Liver (tissue), 9 donors: ENCODE results near the gene PTPN23. TPM values are rescaled to one million over a fixed set of nuclear protein-coding genes. Genes with fewer than 3 reads are reported as not detected.

ENCODE experiments used
- DNase-seq: peaks from one replicate; pipeline ENCODE4 v3.0.0-alpha.2; 2017; ENCODE audit warnings: low spot score
- H3K27ac ChIP-seq, 2 donors: one replicate each; pipeline ENCODE4 v1.7.0; 2013; ENCODE audit warnings: inconsistent platforms in 2 of 2, low read length in 2 of 2, control low read depth in 1 of 2, low read depth in 1 of 2, mild to moderate bottlenecking in 1 of 2
- H3K27me3 ChIP-seq, 4 donors: one replicate each; pipeline versions ENCODE4 v1.6.1 to v1.7.0; 2013; ENCODE audit warnings: low read length in 3 of 4, inconsistent platforms in 1 of 4, mild to moderate bottlenecking in 1 of 4, moderate library complexity in 1 of 4; ENCODE audit not compliant: control insufficient read depth in 4 of 4, insufficient read depth in 4 of 4
- H3K36me3 ChIP-seq, 4 donors: one replicate each; pipeline versions ENCODE4 v1.6.1 to v1.7.0; 2013; ENCODE audit warnings: low read length in 3 of 4, mild to moderate bottlenecking in 3 of 4, low read depth in 1 of 4, moderate library complexity in 1 of 4; ENCODE audit not compliant: control insufficient read depth in 4 of 4, insufficient read depth in 3 of 4
- H3K4me1 ChIP-seq, 4 donors: one replicate each; pipeline versions ENCODE4 v1.6.1 to v1.7.0; 2013; ENCODE audit warnings: low read length in 3 of 4, mild to moderate bottlenecking in 3 of 4, moderate library complexity in 1 of 4; ENCODE audit not compliant: control insufficient read depth in 4 of 4, insufficient read depth in 4 of 4
- H3K4me3 ChIP-seq, 3 donors: one replicate each; pipeline versions ENCODE4 v1.6.1 to v1.7.0; 2013; ENCODE audit warnings: low read length in 3 of 3, control low read depth in 1 of 3, low read depth in 1 of 3, mild to moderate bottlenecking in 1 of 3
- H3K9ac ChIP-seq, 2 donors: one replicate each; pipeline ENCODE4 v1.7.0; 2013; ENCODE audit warnings: low read length in 2 of 2, mild to moderate bottlenecking in 2 of 2, moderate library complexity in 2 of 2, control low read depth in 1 of 2, low read depth in 1 of 2
- H3K9me3 ChIP-seq, 4 donors: one replicate each; pipeline versions ENCODE4 v1.6.1 to v1.7.0; 2013; ENCODE audit warnings: low read length in 3 of 4; ENCODE audit not compliant: control insufficient read depth in 4 of 4
- EGR1 ChIP-seq, 2 donors: IDR thresholded peaks; 2 replicates each; pipeline ENCODE4 v1.6.1; 2016 to 2018; ENCODE audit warnings: antibody characterized with exemption in 2 of 2, low read depth in 2 of 2
- FOXA2 ChIP-seq: IDR thresholded peaks from 2 replicates; pipeline ENCODE4 v1.6.1; 2016; ENCODE audit warnings: antibody characterized with exemption
- GABPA ChIP-seq, 2 donors: IDR thresholded peaks in 1 of 2; conservative IDR thresholded peaks in 1 of 2; 2 replicates each; pipeline ENCODE4 v1.6.1; 2016; ENCODE audit warnings: antibody characterized with exemption in 2 of 2, mild to moderate bottlenecking in 1 of 2, moderate library complexity in 1 of 2
- HNF4A ChIP-seq, 2 donors: conservative IDR thresholded peaks; 2 replicates each; pipeline ENCODE4 v1.6.1; 2016; ENCODE audit warnings: antibody characterized with exemption in 2 of 2, mild to moderate bottlenecking in 2 of 2
- HNF4G ChIP-seq: IDR thresholded peaks from 2 replicates; pipeline ENCODE4 v1.6.1; 2016; ENCODE audit warnings: antibody characterized with exemption
- JUND ChIP-seq, 2 donors: IDR thresholded peaks; 2 replicates each; pipeline ENCODE4 v1.6.1; 2016; ENCODE audit warnings: antibody characterized with exemption in 2 of 2
- NR2F2 ChIP-seq: IDR thresholded peaks from 2 replicates; pipeline ENCODE4 v1.6.1; 2016; ENCODE audit warnings: antibody characterized with exemption
- RAD21 ChIP-seq, 2 donors: IDR thresholded peaks; 2 replicates each; pipeline ENCODE4 v1.6.1; 2016; ENCODE audit warnings: antibody characterized with exemption in 2 of 2, mild to moderate bottlenecking in 2 of 2
- RXRA ChIP-seq, 2 donors: IDR thresholded peaks; 2 replicates each; pipeline ENCODE4 v1.6.1; 2017 to 2018; ENCODE audit warnings: antibody characterized with exemption in 2 of 2, mild to moderate bottlenecking in 1 of 2
- SP1 ChIP-seq: IDR thresholded peaks from 2 replicates; pipeline ENCODE4 v1.6.1; 2018; ENCODE audit warnings: antibody characterized with exemption, mild to moderate bottlenecking
- TAF1 ChIP-seq: conservative IDR thresholded peaks from 2 replicates; pipeline ENCODE4 v1.6.1; 2016; ENCODE audit warnings: antibody characterized with exemption, mild to moderate bottlenecking
- YY1 ChIP-seq: IDR thresholded peaks from 2 replicates; pipeline ENCODE4 v1.6.1; 2016; ENCODE audit warnings: antibody characterized with exemption, mild to moderate bottlenecking
- WGBS: extraction: QIAGEN DNeasy Blood & Tissue Kit; methylation state at CpG from one replicate; pipeline ENCODE4 v1.1.7; 2013; 5-methylcytosine and 5-hydroxymethylcytosine counted together
- polyA plus RNA-seq, 2 donors: library from polyadenylated mRNA; stranded (reverse) in 1 of 2; unstranded in 1 of 2; fragments of 200-250 nt in 1 of 2; fragments of >200 nt in 1 of 2; fragmentation: Nextera tagmentation in 1 of 2; extraction: Ambion mirVana in 1 of 2; gene quantifications; one replicate each; pipeline versions ENCODE4 v1.2.1 to v1.2.3, GENCODE V29; 2013 to 2015
- total RNA-seq, 2 donors: library from RNA; depleted of rRNA; stranded (reverse); fragments of >200 nt; gene quantifications; one replicate each; pipeline ENCODE4 v1.2.3, GENCODE V29; 2014
- TF ChIP-seq, protein P1 (sequence below): IDR thresholded peaks from 2 replicates; pipeline ENCODE4 v1.6.1; 2016; ENCODE audit warnings: antibody characterized with exemption
- TF ChIP-seq, protein P2 (sequence below): IDR thresholded peaks from 2 replicates; pipeline ENCODE4 v1.6.1; 2016; ENCODE audit warnings: antibody characterized with exemption
- TF ChIP-seq, protein P3 (sequence below): fragments of 150-350 bp; IDR thresholded peaks from 2 replicates; pipeline ENCODE4 v1.5.1; 2017; ENCODE audit warnings: improper control_type of control experiment, low read depth, low read length; ENCODE audit not compliant: missing input control
- TF ChIP-seq, protein P4 (sequence below): IDR thresholded peaks from 2 replicates; pipeline ENCODE4 v1.6.1; 2016; ENCODE audit warnings: antibody characterized with exemption
- TF ChIP-seq, protein P5 (sequence below): IDR thresholded peaks from 2 replicates; pipeline ENCODE4 v1.6.1; 2016; ENCODE audit warnings: antibody characterized with exemption, mild to moderate bottlenecking
- donor health status: healthy.
- donor health status: healthy.
- donor health status: healthy.
- donor health status: healthy.
- donor health status: healthy.

PTPN23 gene
- total and polyA plus RNA-seq, 4 donors: 3.8 to 84.4 (median 11.5) TPM

DNA sequence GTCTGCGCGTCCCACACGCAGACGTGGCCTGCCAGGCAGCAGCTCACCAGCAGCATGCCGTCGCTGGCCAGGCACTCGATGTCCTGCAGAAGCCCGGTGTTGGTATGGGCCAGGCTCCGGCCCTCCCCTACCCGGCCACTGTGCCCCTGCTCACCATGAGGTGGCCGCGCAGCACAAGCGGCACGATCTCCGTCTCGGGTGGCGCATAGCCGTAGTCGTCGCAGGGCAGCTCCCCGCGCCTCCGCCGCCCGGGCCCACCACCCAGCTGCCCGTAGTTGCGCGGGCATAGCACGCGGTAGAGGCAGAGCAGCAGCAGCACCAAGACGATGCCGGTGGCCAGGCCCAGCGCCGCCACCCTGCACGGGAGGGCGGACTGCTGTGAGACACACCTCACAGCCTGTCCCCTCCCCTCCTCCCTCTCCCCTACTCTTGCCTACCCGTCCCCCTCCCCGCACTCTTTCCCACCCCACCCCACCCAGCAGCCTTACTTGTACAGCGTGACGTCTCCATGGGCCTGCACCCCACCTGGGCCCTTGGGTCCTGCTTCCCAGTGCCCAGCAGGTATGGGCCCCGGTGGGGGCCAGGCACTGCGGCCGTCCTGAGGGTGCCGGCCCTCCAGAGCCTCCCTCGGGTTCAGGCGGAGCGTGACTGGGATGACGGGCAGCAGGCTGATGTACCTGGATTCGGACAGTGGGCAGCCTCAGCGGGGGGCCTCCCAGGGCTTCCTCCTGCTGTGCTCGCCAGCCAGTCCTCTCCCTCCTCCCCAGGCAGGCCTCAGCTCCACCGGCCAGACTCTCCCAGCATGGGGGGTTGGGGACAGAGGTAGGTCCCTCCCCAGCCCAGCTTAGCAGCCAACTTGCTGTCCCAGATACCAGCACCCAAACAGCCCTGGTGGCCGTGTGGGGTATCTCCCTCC, 37.6 kb downstream of the PTPN23 start:
- TF ChIP-seq RAD21 (IDR thresholded peaks at IDR 0.05) (no peak), YY1 (no peak), NR2F2 (no peak), HNF4A (conservative IDR thresholded peaks at IDR 0.05) (no peak), JUND (IDR thresholded peaks at IDR 0.05) (no peak), TAF1 (no peak), HNF4G (no peak), FOXA2 (no peak), EGR1 (IDR thresholded peaks at IDR 0.05; ENCODE audit: low read depth in 2 of 2) (no peak), RXRA (IDR thresholded peaks at IDR 0.05) (no peak), SP1 (no peak)
- TF ChIP-seq, protein P1, sequence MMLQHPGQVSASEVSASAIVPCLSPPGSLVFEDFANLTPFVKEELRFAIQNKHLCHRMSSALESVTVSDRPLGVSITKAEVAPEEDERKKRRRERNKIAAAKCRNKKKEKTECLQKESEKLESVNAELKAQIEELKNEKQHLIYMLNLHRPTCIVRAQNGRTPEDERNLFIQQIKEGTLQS: no peak
- TF ChIP-seq, protein P2, sequence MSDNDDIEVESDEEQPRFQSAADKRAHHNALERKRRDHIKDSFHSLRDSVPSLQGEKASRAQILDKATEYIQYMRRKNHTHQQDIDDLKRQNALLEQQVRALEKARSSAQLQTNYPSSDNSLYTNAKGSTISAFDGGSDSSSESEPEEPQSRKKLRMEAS: no peak
- TF ChIP-seq, protein P3, sequence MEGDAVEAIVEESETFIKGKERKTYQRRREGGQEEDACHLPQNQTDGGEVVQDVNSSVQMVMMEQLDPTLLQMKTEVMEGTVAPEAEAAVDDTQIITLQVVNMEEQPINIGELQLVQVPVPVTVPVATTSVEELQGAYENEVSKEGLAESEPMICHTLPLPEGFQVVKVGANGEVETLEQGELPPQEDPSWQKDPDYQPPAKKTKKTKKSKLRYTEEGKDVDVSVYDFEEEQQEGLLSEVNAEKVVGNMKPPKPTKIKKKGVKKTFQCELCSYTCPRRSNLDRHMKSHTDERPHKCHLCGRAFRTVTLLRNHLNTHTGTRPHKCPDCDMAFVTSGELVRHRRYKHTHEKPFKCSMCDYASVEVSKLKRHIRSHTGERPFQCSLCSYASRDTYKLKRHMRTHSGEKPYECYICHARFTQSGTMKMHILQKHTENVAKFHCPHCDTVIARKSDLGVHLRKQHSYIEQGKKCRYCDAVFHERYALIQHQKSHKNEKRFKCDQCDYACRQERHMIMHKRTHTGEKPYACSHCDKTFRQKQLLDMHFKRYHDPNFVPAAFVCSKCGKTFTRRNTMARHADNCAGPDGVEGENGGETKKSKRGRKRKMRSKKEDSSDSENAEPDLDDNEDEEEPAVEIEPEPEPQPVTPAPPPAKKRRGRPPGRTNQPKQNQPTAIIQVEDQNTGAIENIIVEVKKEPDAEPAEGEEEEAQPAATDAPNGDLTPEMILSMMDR: no peak
- 95% methylated on average over 53 of the region's 53 CpGs for WGBS
- H3K4me3 ChIP-seq: no peak overlapping the region
- H3K9me3 ChIP-seq: no peaks in the 10 kb centered on the region
- H3K4me1 ChIP-seq: peaks cover 10 to 28% (median 25%) of the 10 kb centered on the region in 4 donors
- peak overlapping the region in 1 of 2 donors; percentile 5 for H3K27ac ChIP-seq
- H3K9ac ChIP-seq: no peak overlapping the region
- DNase-seq: no peak
- peaks cover 14 to 51% (median 23%) of the 10 kb centered on the region in 4 donors for H3K36me3 ChIP-seq
- H3K27me3 ChIP-seq: no peaks in the 10 kb centered on the region

DNA sequence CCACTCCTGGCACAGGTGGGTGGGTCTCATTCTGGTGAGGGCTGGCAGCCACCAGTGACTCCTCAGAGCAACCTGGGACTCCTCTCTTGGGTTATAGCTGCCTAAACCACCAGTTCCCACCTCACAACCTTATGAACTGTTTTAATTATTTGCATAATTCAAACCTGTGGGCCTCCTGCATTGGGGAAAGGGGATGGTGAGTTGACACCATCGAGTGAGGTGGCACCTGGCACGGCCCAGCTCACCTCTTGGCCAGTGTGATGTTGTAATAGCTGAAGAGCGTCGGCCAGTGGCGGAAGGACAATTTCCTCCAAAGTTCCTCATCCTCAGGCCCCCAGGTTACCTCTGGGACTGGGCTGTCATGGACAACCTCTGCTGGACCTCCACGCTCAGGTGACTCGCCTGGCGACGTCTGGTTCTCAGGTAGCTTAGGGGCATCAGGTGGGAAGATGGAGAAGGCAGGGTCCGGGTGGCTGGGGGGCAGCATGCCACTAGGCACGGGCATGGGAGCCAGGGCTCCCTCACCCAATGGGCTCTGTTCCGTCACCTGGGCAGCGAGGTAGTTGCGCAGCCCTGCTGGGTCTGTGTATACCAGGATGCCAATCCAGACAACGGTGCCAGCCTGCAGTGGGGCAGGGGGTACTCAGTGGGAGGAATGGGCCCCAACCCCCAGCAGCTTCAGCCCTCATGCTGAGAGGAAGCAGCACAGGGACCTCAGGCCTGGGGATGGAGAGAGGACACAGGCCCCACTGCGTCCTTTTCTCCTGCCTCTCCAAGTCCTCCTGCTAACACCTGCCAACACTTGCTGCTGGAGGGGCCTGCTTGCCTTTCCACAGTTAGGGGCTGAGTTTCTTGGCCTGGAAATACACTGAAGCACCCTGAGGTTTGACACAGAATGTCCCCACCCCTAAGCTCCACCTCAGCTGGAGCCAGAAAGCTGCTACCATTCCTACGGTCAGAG, 38.5 kb downstream of the PTPN23 start:
- H3K27me3 ChIP-seq: no peaks in the 10 kb centered on the region
- H3K9ac ChIP-seq: no peak overlapping the region
- DNase-seq: no peak
- H3K4me3 ChIP-seq: no peak overlapping the region
- H3K36me3 ChIP-seq: peaks cover 7 to 42% (median 18%) of the 10 kb centered on the region in 4 donors
- 80% methylated on average over 17 of the region's 17 CpGs for WGBS
- H3K9me3 ChIP-seq: no peaks in the 10 kb centered on the region
- peak overlapping the region in 1 of 2 donors; percentile 58 for H3K27ac ChIP-seq
- peaks cover 10 to 37% (median 34%) of the 10 kb centered on the region in 4 donors for H3K4me1 ChIP-seq
- TF ChIP-seq, protein P4, sequence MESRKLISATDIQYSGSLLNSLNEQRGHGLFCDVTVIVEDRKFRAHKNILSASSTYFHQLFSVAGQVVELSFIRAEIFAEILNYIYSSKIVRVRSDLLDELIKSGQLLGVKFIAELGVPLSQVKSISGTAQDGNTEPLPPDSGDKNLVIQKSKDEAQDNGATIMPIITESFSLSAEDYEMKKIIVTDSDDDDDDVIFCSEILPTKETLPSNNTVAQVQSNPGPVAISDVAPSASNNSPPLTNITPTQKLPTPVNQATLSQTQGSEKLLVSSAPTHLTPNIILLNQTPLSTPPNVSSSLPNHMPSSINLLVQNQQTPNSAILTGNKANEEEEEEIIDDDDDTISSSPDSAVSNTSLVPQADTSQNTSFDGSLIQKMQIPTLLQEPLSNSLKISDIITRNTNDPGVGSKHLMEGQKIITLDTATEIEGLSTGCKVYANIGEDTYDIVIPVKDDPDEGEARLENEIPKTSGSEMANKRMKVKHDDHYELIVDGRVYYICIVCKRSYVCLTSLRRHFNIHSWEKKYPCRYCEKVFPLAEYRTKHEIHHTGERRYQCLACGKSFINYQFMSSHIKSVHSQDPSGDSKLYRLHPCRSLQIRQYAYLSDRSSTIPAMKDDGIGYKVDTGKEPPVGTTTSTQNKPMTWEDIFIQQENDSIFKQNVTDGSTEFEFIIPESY: no peak
- TF ChIP-seq JUND (IDR thresholded peaks at IDR 0.05) (no peak), EGR1 (IDR thresholded peaks at IDR 0.05; ENCODE audit: low read depth in 2 of 2) (no peak), RXRA (IDR thresholded peaks at IDR 0.05) (no peak), SP1 (no peak), GABPA (IDR thresholded peaks at IDR 0.05 in 1 of 2, conservative IDR thresholded peaks at IDR 0.05 in 1 of 2) (no peak), HNF4G (no peak), TAF1 (no peak), NR2F2 (no peak), YY1 (no peak), HNF4A (conservative IDR thresholded peaks at IDR 0.05) (no peak)
- TF ChIP-seq, protein P2: no peak
- TF ChIP-seq, protein P5, sequence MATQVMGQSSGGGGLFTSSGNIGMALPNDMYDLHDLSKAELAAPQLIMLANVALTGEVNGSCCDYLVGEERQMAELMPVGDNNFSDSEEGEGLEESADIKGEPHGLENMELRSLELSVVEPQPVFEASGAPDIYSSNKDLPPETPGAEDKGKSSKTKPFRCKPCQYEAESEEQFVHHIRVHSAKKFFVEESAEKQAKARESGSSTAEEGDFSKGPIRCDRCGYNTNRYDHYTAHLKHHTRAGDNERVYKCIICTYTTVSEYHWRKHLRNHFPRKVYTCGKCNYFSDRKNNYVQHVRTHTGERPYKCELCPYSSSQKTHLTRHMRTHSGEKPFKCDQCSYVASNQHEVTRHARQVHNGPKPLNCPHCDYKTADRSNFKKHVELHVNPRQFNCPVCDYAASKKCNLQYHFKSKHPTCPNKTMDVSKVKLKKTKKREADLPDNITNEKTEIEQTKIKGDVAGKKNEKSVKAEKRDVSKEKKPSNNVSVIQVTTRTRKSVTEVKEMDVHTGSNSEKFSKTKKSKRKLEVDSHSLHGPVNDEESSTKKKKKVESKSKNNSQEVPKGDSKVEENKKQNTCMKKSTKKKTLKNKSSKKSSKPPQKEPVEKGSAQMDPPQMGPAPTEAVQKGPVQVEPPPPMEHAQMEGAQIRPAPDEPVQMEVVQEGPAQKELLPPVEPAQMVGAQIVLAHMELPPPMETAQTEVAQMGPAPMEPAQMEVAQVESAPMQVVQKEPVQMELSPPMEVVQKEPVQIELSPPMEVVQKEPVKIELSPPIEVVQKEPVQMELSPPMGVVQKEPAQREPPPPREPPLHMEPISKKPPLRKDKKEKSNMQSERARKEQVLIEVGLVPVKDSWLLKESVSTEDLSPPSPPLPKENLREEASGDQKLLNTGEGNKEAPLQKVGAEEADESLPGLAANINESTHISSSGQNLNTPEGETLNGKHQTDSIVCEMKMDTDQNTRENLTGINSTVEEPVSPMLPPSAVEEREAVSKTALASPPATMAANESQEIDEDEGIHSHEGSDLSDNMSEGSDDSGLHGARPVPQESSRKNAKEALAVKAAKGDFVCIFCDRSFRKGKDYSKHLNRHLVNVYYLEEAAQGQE: no peak
- TF ChIP-seq, protein P1: no peak
